HG03432 (cell line): ENCODE measurements around the gene MARK3.

Experiments used
- ATAC-seq: cut with Tn5 transposase; IDR thresholded peaks from one replicate; pipeline ENCODE4 v1.9.1; 2021; ENCODE audit warnings: mild to moderate bottlenecking, moderate library complexity; ENCODE audit not compliant: unreplicated experiment

The MARK3 gene

GRCh38 chr14:103432627-103433026, 47.4 kb downstream of the MARK3 start:
- no peak for ATAC-seq

- no peak for ATAC-seq
These were observed 48.8 kb downstream of the MARK3 start for GRCh38 chr14:103433916-103434563.

GRCh38 chr14:103434868-103435442, 49.7 kb downstream of the MARK3 start:
- ATAC-seq, result no peak

GRCh38 chr14:103436533-103436932, 51.3 kb downstream of the MARK3 start:
- ATAC-seq, result no peak

- no peak for ATAC-seq
These were observed 57.1 kb downstream of the MARK3 start for GRCh38 chr14:103442288-103442687.

- no peak for ATAC-seq
These were observed 57.9 kb downstream of the MARK3 start for GRCh38 chr14:103443111-103443510.

GRCh38 chr14:103444837-103445524, 59.8 kb downstream of the MARK3 start:
- ATAC-seq, result no peak

GRCh38 chr14:103445806-103446205, 60.6 kb downstream of the MARK3 start:
- no peak for ATAC-seq

GRCh38 chr14:103448097-103448496, 62.9 kb downstream of the MARK3 start:
- ATAC-seq, result no peak

GRCh38 chr14:103449634-103450161, 64.5 kb downstream of the MARK3 start:
- no peak for ATAC-seq

- ATAC-seq, result no peak
These were observed 65.2 kb downstream of the MARK3 start for GRCh38 chr14:103450416-103450815.

- ATAC-seq, result no peak
These were observed 66.2 kb downstream of the MARK3 start for GRCh38 chr14:103451401-103451800.

- ATAC-seq, result no peak
These were observed 68.6 kb downstream of the MARK3 start for GRCh38 chr14:103453791-103454190.

GRCh38 chr14:103456167-103456835, 71.1 kb downstream of the MARK3 start:
- ATAC-seq, result no peak

- ATAC-seq, result no peak
These were observed 75.2 kb downstream of the MARK3 start for GRCh38 chr14:103460415-103460814.

GRCh38 chr14:103463149-103463548, 77.9 kb downstream of the MARK3 start:
- ATAC-seq, result no peak

GRCh38 chr14:103463851-103464250, 78.6 kb downstream of the MARK3 start:
- no peak for ATAC-seq

GRCh38 chr14:103472939-103473338, 87.7 kb downstream of the MARK3 start:
- no peak for ATAC-seq

GRCh38 chr14:103474893-103475292, 89.7 kb downstream of the MARK3 start:
- ATAC-seq, result no peak

- no peak for ATAC-seq
These were observed 90.8 kb downstream of the MARK3 start for GRCh38 chr14:103476065-103476464.

GRCh38 chr14:103476631-103477030, 91.4 kb downstream of the MARK3 start:
- no peak for ATAC-seq
